Activated gamma-delta T cell (primary cell): Measurements from ENCODE around the gene DYNLL1.
"Not testable (repeated sequence)": the region's sequence is repeated elsewhere in the genome, so short reads cannot be mapped to it uniquely, and the experiment has no call there.

Experiments used
- DNase-seq: peaks from one replicate; lab custom pipeline; 2025; lab: John Stamatoyannopoulos, UW
- total RNA-seq, 2 donors: gene quantifications; one replicate each; lab custom pipeline; 2026; lab: John Stamatoyannopoulos, UW

DYNLL1 gene
- 30.5 to 46.2 reads per million in 2 donors for total RNA-seq

GRCh38 chr12:120495731-120496412, at the start of gene DYNLL1:
Gene DYNLL1, plus strand, starts transcription at chr12:120496113. Its CDS starts 309 bp downstream, at chr12:120496422.
- DNase-seq = peak; percentile 93

GRCh38 chr12:120446844-120447178, 49.1 kb upstream of the DYNLL1 start:
- not testable (repeated sequence) for DNase-seq

- DNase-seq = no peak
These were observed 47.9 kb upstream of the DYNLL1 start for GRCh38 chr12:120447992-120448391.

- DNase-seq = not testable (repeated sequence)
These were observed 43.4 kb upstream of the DYNLL1 start for GRCh38 chr12:120452524-120452923.

- DNase-seq = no peak
These were observed 42.7 kb upstream of the DYNLL1 start for GRCh38 chr12:120453060-120453750.

- no peak for DNase-seq
These were observed 41.9 kb upstream of the DYNLL1 start for GRCh38 chr12:120453977-120454376.

GRCh38 chr12:120455302-120455701, 40.6 kb upstream of the DYNLL1 start:
- no peak for DNase-seq

- DNase-seq = no peak
These were observed 38.8 kb upstream of the DYNLL1 start for GRCh38 chr12:120457133-120457532.

- DNase-seq = no peak
These were observed 35.8 kb upstream of the DYNLL1 start for GRCh38 chr12:120460157-120460556.

- no peak for DNase-seq
These were observed 33.7 kb upstream of the DYNLL1 start for GRCh38 chr12:120462099-120462640.

- no peak for DNase-seq
These were observed 32.2 kb upstream of the DYNLL1 start for GRCh38 chr12:120463712-120464111.

GRCh38 chr12:120465756-120466155, 30.2 kb upstream of the DYNLL1 start:
- no peak for DNase-seq

GRCh38 chr12:120466560-120467315, 29.2 kb upstream of the DYNLL1 start:
- no peak for DNase-seq

GRCh38 chr12:120467439-120467838, 28.5 kb upstream of the DYNLL1 start:
- no peak for DNase-seq

- DNase-seq = no peak
These were observed 27.5 kb upstream of the DYNLL1 start for GRCh38 chr12:120468325-120468820.

- DNase-seq = peak; percentile 30
These were observed 27.0 kb upstream of the DYNLL1 start for GRCh38 chr12:120468821-120469449.

GRCh38 chr12:120469450-120470149, 26.3 kb upstream of the DYNLL1 start, which contains the start of gene SRSF9:
Gene SRSF9, minus strand, starts transcription at chr12:120469748. Its CDS starts 139 bp downstream, at chr12:120469609.
- DNase-seq = peak; percentile 98

GRCh38 chr12:120470150-120470784, 25.6 kb upstream of the DYNLL1 start:
- no peak for DNase-seq

GRCh38 chr12:120472521-120472920, 23.4 kb upstream of the DYNLL1 start:
- no peak for DNase-seq

- DNase-seq = no peak
These were observed 21.9 kb upstream of the DYNLL1 start for GRCh38 chr12:120473807-120474615.
